HL-60 (cell line): Measurements from ENCODE around the gene PPP6R2.

Experiments
- DNase-seq, 2 experiments: peaks; one replicate each; pipeline ENCODE4 v3.0.0-alpha.2; 2010 to 2020; ENCODE audit warnings: low read depth in 1 of 2, low spot score in 1 of 2
- H3K27ac ChIP-seq: fragments of 250-450 bp; sonication (Bioruptor Pico); replicated peaks from 2 replicates; pipeline ENCODE4 v1.5.1; 2020; ENCODE audit warnings: mild to moderate bottlenecking, moderate library complexity
- H3K27me3 ChIP-seq: fragments of 250-450 bp; sonication (Bioruptor Pico); 2 replicates; pipeline ENCODE4 v1.5.1; 2021; ENCODE audit warnings: mild to moderate bottlenecking, moderate library complexity; ENCODE audit not compliant: insufficient read depth, poor library complexity, severe bottlenecking
- H3K4me3 ChIP-seq: replicated peaks from 2 replicates; pipeline ENCODE4 v1.5.1; 2011; ENCODE audit warnings: mild to moderate bottlenecking, control low read depth, low read length; ENCODE audit not compliant: insufficient read depth
- CTCF ChIP-seq: IDR thresholded peaks from one replicate; pipeline ENCODE4 v1.5.1; 2011; ENCODE audit warnings: low read length, control low read depth, inconsistent platforms; ENCODE audit not compliant: insufficient read depth
- GABPA ChIP-seq: IDR thresholded peaks from 2 replicates; pipeline ENCODE4 v1.6.1; 2012; ENCODE audit warnings: low read depth
- POLR2AphosphoS5 ChIP-seq: IDR thresholded peaks from 2 replicates; pipeline ENCODE4 v1.6.1; 2012; ENCODE audit warnings: low read depth
- SPI1 ChIP-seq: IDR thresholded peaks from 2 replicates; pipeline ENCODE4 v1.6.1; 2012; ENCODE audit warnings: low read depth, mild to moderate bottlenecking, borderline replicate concordance
- TF ChIP-seq, protein P1 (sequence below): IDR thresholded peaks from 2 replicates; pipeline ENCODE4 v1.6.1; 2012; ENCODE audit warnings: low read depth; ENCODE audit not compliant: insufficient replicate concordance

Gene PPP6R2

GRCh38 chr22:50306753-50307749 lies 36.1 kb upstream of the PPP6R2 start, which contains the start of gene PLXNB2:
Gene PLXNB2, minus strand, starts transcription at chr22:50307646. Its CDS starts 17,062 bp downstream, at chr22:50290584.
- peak within 1 kb of the TSS; percentile 75 for H3K4me3 ChIP-seq
- DNase-seq: peak; percentile 62 to 85
- peak within 1 kb of the TSS; percentile 61 for H3K27ac ChIP-seq
- TF ChIP-seq GABPA (no peak), POLR2AphosphoS5 (no peak), SPI1 (no peak), CTCF (no peak)
- TF ChIP-seq, protein P1, sequence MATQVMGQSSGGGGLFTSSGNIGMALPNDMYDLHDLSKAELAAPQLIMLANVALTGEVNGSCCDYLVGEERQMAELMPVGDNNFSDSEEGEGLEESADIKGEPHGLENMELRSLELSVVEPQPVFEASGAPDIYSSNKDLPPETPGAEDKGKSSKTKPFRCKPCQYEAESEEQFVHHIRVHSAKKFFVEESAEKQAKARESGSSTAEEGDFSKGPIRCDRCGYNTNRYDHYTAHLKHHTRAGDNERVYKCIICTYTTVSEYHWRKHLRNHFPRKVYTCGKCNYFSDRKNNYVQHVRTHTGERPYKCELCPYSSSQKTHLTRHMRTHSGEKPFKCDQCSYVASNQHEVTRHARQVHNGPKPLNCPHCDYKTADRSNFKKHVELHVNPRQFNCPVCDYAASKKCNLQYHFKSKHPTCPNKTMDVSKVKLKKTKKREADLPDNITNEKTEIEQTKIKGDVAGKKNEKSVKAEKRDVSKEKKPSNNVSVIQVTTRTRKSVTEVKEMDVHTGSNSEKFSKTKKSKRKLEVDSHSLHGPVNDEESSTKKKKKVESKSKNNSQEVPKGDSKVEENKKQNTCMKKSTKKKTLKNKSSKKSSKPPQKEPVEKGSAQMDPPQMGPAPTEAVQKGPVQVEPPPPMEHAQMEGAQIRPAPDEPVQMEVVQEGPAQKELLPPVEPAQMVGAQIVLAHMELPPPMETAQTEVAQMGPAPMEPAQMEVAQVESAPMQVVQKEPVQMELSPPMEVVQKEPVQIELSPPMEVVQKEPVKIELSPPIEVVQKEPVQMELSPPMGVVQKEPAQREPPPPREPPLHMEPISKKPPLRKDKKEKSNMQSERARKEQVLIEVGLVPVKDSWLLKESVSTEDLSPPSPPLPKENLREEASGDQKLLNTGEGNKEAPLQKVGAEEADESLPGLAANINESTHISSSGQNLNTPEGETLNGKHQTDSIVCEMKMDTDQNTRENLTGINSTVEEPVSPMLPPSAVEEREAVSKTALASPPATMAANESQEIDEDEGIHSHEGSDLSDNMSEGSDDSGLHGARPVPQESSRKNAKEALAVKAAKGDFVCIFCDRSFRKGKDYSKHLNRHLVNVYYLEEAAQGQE: no peak
- no peaks in the 10 kb centered on the region for H3K27me3 ChIP-seq

GRCh38 chr22:50307890-50308596 lies 35.1 kb upstream of the PPP6R2 start:
- TF ChIP-seq CTCF (no peak), POLR2AphosphoS5 (no peak), GABPA (no peak), SPI1 (no peak)
- TF ChIP-seq, protein P1: no peak
- Histone ChIP-seq H3K27me3 (no peaks in the 10 kb centered on the region), H3K27ac (peak overlapping the region; percentile 39), H3K4me3 (no peak overlapping the region)
- no peak for DNase-seq

DNA sequence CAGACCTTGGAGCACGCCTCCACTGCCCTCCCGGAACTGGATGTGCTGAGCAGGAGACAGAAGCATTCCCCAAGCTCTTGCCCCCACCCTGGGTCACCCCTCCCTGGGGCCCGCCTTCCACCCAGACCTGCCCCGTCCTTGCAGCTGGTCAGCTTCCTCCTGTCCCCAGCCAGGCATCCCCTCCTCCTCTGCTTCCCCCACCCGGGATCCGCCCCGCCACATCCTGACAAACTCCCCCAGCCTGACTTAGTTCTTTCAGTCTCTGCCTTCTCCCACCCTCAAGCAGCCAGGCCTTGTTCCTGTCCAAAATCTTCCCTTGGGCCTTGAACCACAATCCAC lies 34.6 kb upstream of the PPP6R2 start:
- no peaks in the 10 kb centered on the region for H3K27me3 ChIP-seq
- peak; percentile 37 to 90 for DNase-seq
- no peak for TF ChIP-seq CTCF
- no peak for TF ChIP-seq SPI1
- TF ChIP-seq GABPA: no peak
- no peak for TF ChIP-seq POLR2AphosphoS5
- TF ChIP-seq, protein P1: no peak
- H3K4me3 ChIP-seq: no peak overlapping the region
- peak overlapping the region; percentile 39 for H3K27ac ChIP-seq
